NB4 (cell line): ENCODE data around the gene C2CD4A.

ENCODE experiments used
- DNase-seq: peaks from one replicate; pipeline ENCODE4 v3.0.0; 2010; ENCODE audit warnings: low read depth
- H3K4me3 ChIP-seq: one replicate; pipeline ENCODE4 v1.5.1; 2011; ENCODE audit warnings: mild to moderate bottlenecking, low read depth, low read length, moderate library complexity
- CTCF ChIP-seq: IDR thresholded peaks from one replicate; pipeline ENCODE4 v1.5.1; 2012; ENCODE audit warnings: low read depth, low read length
- MAX ChIP-seq: IDR thresholded peaks from 2 replicates; pipeline ENCODE4 v1.6.1; 2011; ENCODE audit warnings: low read depth, low read length
- MYC ChIP-seq: IDR thresholded peaks from 2 replicates; pipeline ENCODE4 v1.6.1; 2011; ENCODE audit warnings: low read depth, low read length
- POLR2A ChIP-seq: IDR thresholded peaks from 2 replicates; pipeline ENCODE4 v1.6.1; 2011; ENCODE audit warnings: mild to moderate bottlenecking; ENCODE audit not compliant: insufficient read length; ENCODE audit errors: extremely low read depth

C2CD4A gene

GRCh38 chr15:62104846-62105245 is 38.1 kb downstream of the C2CD4A start:
- DNase-seq = no peak
- no peak overlapping the region for H3K4me3 ChIP-seq
- TF ChIP-seq POLR2A (no peak), CTCF (no peak), MYC (no peak), MAX (no peak)

- TF ChIP-seq MAX (no peak), POLR2A (no peak)
- DNase-seq = no peak
- H3K4me3 ChIP-seq = no peak overlapping the region
Measured at GRCh38 chr15:62105266-62105665, 38.5 kb downstream of the C2CD4A start.

GRCh38 chr15:62106096-62106495 is 39.3 kb downstream of the C2CD4A start:
- TF ChIP-seq MAX = no peak
- no peak for TF ChIP-seq CTCF
- TF ChIP-seq MYC = no peak
- no peak for TF ChIP-seq POLR2A
- DNase-seq = no peak

GRCh38 chr15:62107571-62108121 is 40.9 kb downstream of the C2CD4A start:
- H3K4me3 ChIP-seq = no peak overlapping the region
- no peak for DNase-seq
- TF ChIP-seq MAX (no peak), MYC (no peak), POLR2A (no peak), CTCF (no peak)

More at GRCh38 chr15:62106096-62106495, 39.3 kb downstream of the C2CD4A start:
- H3K4me3 ChIP-seq = no peak overlapping the region

GRCh38 chr15:62108411-62108810 is 41.6 kb downstream of the C2CD4A start:
- TF ChIP-seq MYC (no peak), MAX (no peak), CTCF (no peak), POLR2A (no peak)
- no peak for DNase-seq
- no peak overlapping the region for H3K4me3 ChIP-seq

- H3K4me3 ChIP-seq = no peak overlapping the region
- no peak for DNase-seq
- TF ChIP-seq MAX (no peak), MYC (no peak), POLR2A (no peak), CTCF (no peak)
Measured at GRCh38 chr15:62109437-62109836, 42.7 kb downstream of the C2CD4A start.
